ENCODE results near the gene NF1.
A peak's percentile ranks its signal among the peaks of the same experiment; 100 is the strongest.

Gene NF1

DNA sequence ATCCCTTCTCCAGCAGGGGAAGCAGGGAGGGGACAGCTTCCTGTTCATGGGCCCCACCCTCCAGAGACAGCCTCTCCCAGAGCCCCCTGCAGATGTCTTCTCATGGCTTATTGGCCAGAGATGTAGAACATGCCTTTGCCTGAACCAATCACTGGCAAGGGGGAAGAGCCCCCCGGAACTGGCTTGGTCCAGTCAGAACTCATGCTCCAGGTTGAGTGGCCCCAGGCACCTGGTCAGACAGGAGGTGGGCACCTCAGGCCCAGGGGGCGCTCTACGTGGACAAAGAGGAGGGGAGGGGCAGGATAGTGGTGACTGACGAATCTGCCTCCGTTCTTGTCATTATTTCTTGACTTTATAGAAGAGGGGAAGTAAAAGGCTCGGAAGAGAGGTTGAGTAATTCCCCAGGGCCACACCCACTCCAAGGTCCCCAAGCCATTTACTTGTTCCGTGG lies 320.3 kb downstream of the NF1 start:
- no peaks in the 10 kb centered on the region for H3K36me3 ChIP-seq (ENCODE audit: insufficient read depth)
- H3K27me3 ChIP-seq (ENCODE audit: insufficient read depth, low read depth) = no peaks in the 10 kb centered on the region
- no peak overlapping the region for H2AFZ ChIP-seq (ENCODE audit: low read depth)
- no peak overlapping the region for H3K4me2 ChIP-seq
- TF ChIP-seq, protein P1, sequence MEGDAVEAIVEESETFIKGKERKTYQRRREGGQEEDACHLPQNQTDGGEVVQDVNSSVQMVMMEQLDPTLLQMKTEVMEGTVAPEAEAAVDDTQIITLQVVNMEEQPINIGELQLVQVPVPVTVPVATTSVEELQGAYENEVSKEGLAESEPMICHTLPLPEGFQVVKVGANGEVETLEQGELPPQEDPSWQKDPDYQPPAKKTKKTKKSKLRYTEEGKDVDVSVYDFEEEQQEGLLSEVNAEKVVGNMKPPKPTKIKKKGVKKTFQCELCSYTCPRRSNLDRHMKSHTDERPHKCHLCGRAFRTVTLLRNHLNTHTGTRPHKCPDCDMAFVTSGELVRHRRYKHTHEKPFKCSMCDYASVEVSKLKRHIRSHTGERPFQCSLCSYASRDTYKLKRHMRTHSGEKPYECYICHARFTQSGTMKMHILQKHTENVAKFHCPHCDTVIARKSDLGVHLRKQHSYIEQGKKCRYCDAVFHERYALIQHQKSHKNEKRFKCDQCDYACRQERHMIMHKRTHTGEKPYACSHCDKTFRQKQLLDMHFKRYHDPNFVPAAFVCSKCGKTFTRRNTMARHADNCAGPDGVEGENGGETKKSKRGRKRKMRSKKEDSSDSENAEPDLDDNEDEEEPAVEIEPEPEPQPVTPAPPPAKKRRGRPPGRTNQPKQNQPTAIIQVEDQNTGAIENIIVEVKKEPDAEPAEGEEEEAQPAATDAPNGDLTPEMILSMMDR (conservative IDR thresholded peaks at IDR 0.05; ENCODE audit: low read depth, low read length) = 0 out of 2 replicates have a peak, but pooled peaks have one; percentile 15
- H3K4me1 ChIP-seq (ENCODE audit: low read depth, poor library complexity, severe bottlenecking) = no peaks in the 10 kb centered on the region
- H3K79me2 ChIP-seq (ENCODE audit: insufficient read depth, low read depth) = no peaks in the 10 kb centered on the region
- H4K20me1 ChIP-seq (ENCODE audit: insufficient read depth) = no peaks in the 10 kb centered on the region
- H3K9ac ChIP-seq = no peak overlapping the region
- no peak overlapping the region for H3K4me3 ChIP-seq (IDR thresholded peaks at IDR 0.05; ENCODE audit: insufficient read depth, low read depth, low read length)
- no peak overlapping the region for H3K27ac ChIP-seq

DNA sequence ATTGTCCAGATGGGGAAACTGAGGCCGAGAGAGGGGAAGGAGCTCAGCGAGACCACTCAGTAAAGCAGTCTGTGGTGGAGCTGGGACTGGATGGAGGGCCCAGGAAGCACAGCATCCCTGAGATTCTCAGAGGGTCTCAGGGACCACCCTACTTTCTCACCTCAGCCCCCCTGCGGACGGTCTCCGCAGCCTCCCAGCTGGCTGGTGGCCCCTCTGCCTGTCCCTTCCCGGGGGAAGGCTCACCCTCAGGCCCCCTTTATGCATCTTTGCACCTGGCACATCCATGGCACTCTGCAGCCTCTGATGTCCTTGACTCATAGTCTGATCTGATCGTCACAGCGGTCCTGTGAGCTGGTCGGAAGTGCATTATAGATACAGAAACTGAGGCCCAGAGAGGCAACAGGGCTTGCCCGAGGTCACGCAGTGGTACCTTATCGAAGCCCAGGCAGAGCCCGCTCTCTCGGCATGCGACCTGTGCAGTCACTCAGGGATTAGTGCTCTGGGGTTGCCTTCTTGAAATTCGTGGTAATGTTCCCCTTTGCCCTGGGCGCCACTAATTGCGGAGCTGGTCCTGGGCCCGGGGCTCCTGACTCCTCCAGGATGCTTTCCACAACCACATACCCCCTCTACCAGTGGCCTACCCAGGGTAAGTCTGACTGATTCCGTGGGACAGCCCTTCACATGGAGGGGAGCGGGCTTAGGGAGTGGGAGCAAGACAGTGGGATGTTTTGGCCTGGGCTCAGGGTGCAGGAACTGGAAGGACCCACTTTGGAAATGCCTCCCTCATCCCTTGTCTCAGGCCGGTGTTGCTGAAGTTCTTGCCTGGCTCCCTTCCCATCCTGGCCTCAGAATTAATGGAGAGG lies 321.1 kb downstream of the NF1 start:
- TF ChIP-seq, protein P1 (conservative IDR thresholded peaks at IDR 0.05; ENCODE audit: low read depth, low read length) = no peak
- Histone ChIP-seq H4K20me1 (ENCODE audit: insufficient read depth) (no peaks in the 10 kb centered on the region), H2AFZ (ENCODE audit: low read depth) (no peak overlapping the region), H3K36me3 (ENCODE audit: insufficient read depth) (no peaks in the 10 kb centered on the region), H3K4me2 (no peak overlapping the region), H3K9ac (no peak overlapping the region), H3K4me3 (IDR thresholded peaks at IDR 0.05; ENCODE audit: insufficient read depth, low read depth, low read length) (no peak overlapping the region), H3K27ac (no peak overlapping the region), H3K27me3 (ENCODE audit: insufficient read depth, low read depth) (no peaks in the 10 kb centered on the region), H3K4me1 (ENCODE audit: low read depth, poor library complexity, severe bottlenecking) (no peaks in the 10 kb centered on the region), H3K79me2 (ENCODE audit: insufficient read depth, low read depth) (no peaks in the 10 kb centered on the region)

DNA sequence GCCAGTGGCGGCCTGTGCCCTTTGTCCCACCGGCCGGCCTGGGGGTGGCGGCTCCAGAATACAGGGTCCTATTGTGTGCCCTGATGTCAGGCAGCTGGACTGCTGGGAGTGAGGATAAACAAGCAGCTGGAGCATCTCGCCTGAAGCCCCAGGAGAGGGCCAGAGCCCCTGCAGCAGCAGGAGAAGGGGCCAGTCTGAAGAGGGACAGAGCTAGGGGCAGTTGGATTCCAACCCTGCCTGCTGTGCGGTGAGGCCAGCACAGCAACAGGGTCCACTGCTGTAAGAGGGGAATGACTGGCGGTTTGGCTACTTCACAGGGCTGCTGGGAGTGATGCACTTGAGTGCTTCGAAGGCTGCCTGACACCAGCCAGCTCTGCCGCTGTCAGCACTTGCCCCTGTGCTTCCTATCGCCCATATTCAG lies 321.7 kb downstream of the NF1 start:
- Histone ChIP-seq H3K27ac (no peak overlapping the region), H3K4me3 (IDR thresholded peaks at IDR 0.05; ENCODE audit: insufficient read depth, low read depth, low read length) (no peak overlapping the region), H4K20me1 (ENCODE audit: insufficient read depth) (no peaks in the 10 kb centered on the region), H3K27me3 (ENCODE audit: insufficient read depth, low read depth) (no peaks in the 10 kb centered on the region), H3K9ac (no peak overlapping the region), H2AFZ (ENCODE audit: low read depth) (no peak overlapping the region), H3K79me2 (ENCODE audit: insufficient read depth, low read depth) (no peaks in the 10 kb centered on the region), H3K4me1 (ENCODE audit: low read depth, poor library complexity, severe bottlenecking) (no peaks in the 10 kb centered on the region), H3K36me3 (ENCODE audit: insufficient read depth) (no peaks in the 10 kb centered on the region), H3K4me2 (no peak overlapping the region)
- TF ChIP-seq, protein P1 (conservative IDR thresholded peaks at IDR 0.05; ENCODE audit: low read depth, low read length) = no peak

DNA sequence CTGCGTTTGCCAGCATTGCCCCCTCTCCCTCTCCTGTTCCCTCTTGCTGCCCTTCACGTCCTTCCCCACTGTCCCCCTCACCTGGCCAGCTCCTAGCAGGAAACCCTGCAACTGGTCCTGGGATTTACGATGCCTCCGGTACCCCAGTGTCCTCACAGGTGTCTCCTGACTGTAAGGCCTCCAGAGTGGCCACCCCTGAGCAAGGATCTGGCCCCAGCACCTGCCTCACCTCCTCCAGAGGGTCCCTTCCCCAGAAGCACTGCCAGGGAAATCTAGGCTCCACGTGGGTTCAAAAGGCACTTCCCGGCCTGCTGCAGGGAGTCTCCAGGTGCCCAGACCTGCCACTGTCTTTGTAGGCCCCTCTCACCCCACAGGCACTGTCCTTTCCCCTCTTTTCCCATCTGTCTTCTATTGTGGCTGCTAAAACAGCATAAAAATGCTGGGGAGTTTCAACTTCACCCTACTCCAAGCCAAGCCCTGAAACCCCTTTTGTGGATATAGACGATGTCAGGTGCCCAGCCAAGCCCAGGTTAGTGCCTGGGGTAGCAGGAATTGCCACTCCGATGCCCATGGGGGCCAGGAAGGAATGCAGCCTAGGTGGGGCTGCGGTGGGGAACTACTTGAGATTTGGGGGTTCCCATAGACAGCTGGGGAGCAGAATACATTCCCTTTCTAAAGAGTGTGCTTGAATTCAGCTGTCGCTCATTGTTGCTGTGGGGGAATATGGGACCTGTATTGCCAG lies 322.4 kb downstream of the NF1 start:
- Histone ChIP-seq H3K4me3 (IDR thresholded peaks at IDR 0.05; ENCODE audit: insufficient read depth, low read depth, low read length) (no peak overlapping the region), H3K4me2 (no peak overlapping the region), H3K36me3 (ENCODE audit: insufficient read depth) (no peaks in the 10 kb centered on the region), H4K20me1 (ENCODE audit: insufficient read depth) (no peaks in the 10 kb centered on the region), H2AFZ (ENCODE audit: low read depth) (no peak overlapping the region), H3K9ac (no peak overlapping the region), H3K4me1 (ENCODE audit: low read depth, poor library complexity, severe bottlenecking) (no peaks in the 10 kb centered on the region), H3K27me3 (ENCODE audit: insufficient read depth, low read depth) (no peaks in the 10 kb centered on the region), H3K27ac (no peak overlapping the region), H3K79me2 (ENCODE audit: insufficient read depth, low read depth) (no peaks in the 10 kb centered on the region)
- TF ChIP-seq, protein P1 (conservative IDR thresholded peaks at IDR 0.05; ENCODE audit: low read depth, low read length) = no peak
